KBM-7 (cell line): Measurements from ENCODE around the gene FIZ1.

Experiments used
- DNase-seq: peaks from one replicate; pipeline ENCODE4 v3.0.0-alpha.2; 2015
- in situ Hi-C: fragments of 300-500 bp; cut with MboI; formaldehyde crosslinking; loops from 2 replicates; pipeline ENCODE4 v1.14.3; 2020; ENCODE audit warnings: low sequenced_read_pairs, low pct_unique_long_range_greater_than_20kb, mixed read lengths

FIZ1 gene

GRCh38 chr19:55637534-55637933 is 38.2 kb upstream of the FIZ1 start:
- no peak for DNase-seq
- in situ Hi-C loops = no loop called here

- in situ Hi-C loops = no loop called here
- DNase-seq = no peak
Measured at GRCh38 chr19:55636723-55637122, 37.4 kb upstream of the FIZ1 start.

- in situ Hi-C loops = no loop called here
- DNase-seq = no peak
Measured at GRCh38 chr19:55635856-55636440, 36.6 kb upstream of the FIZ1 start.

DNA sequence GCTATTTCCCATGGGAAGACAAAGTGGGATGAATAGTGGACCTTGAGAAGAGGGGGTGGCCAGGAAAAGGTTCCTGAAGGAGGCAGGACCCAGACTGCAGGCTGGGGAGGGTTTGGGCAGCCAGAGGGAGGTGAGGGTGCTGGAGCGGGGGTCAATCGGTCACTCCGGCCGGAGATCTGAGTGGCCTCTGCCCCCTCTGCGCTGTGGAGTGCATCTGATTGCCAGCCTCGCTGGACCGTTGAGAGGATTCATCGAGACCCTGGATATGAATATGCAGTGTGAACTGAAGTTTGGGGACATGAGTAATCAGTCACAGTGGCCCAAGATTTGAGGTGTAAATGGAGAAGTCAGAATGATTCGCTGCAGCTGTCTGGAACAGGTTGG is 36.0 kb upstream of the FIZ1 start:
- no peak for DNase-seq
- in situ Hi-C loops = no loop called here

DNA sequence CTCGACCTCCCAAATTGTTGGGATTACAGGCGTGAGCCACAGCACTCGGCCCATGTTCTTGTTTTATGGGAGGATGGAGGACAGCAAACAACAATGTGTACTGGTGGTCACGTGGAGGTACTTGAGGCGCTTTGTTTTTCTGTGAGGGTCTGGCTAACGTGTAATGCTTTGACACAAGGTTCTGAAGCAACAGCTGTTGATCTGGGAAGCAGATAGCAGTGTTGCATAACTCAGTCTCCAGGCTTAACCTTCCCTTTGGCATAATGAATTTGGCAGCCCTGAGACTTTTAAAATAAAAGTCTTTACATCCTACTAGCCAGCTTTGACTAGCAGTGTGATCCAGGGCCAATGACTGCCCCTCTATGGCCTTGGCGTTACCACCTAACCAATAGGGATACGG is 34.5 kb upstream of the FIZ1 start:
- DNase-seq = no peak
- in situ Hi-C loops = no loop called here

GRCh38 chr19:55632463-55632834 is 33.1 kb upstream of the FIZ1 start:
- in situ Hi-C loops = no loop called here
- peak; percentile 93 for DNase-seq

GRCh38 chr19:55626350-55626749 is 27.0 kb upstream of the FIZ1 start:
- in situ Hi-C loops = no loop called here
- no peak for DNase-seq

DNA sequence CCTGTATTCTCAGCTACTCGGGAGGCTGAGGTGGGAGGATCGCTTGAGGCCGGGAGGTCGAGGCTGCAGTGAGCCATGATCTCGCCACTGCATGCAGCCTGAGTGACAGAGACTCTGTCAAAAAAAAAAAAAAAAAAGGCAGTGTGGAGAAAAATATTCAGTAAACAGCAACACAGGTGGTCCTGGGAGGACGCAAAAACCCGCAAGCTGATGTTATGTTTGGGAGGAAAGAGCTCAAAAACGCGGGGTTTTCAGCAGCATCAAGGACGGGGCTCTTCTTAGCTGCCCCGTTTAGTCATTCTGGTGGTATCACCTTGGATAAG is 25.6 kb upstream of the FIZ1 start:
- in situ Hi-C loops = no loop called here
- DNase-seq = no peak

- peak; percentile 78 for DNase-seq
- in situ Hi-C loops = no loop called here
Measured at GRCh38 chr19:55624109-55625003, 25.0 kb upstream of the FIZ1 start, which contains the start of gene ZNF784. Gene ZNF784 (minus strand): TSS chr19:55624566. CDS start chr19:55624561, 5 bp downstream.

- in situ Hi-C loops = no loop called here
- DNase-seq = no peak
Measured at GRCh38 chr19:55623561-55623960, 24.2 kb upstream of the FIZ1 start.

- in situ Hi-C loops = no loop called here
- no peak for DNase-seq
Measured at GRCh38 chr19:55623130-55623529, 23.8 kb upstream of the FIZ1 start.

DNA sequence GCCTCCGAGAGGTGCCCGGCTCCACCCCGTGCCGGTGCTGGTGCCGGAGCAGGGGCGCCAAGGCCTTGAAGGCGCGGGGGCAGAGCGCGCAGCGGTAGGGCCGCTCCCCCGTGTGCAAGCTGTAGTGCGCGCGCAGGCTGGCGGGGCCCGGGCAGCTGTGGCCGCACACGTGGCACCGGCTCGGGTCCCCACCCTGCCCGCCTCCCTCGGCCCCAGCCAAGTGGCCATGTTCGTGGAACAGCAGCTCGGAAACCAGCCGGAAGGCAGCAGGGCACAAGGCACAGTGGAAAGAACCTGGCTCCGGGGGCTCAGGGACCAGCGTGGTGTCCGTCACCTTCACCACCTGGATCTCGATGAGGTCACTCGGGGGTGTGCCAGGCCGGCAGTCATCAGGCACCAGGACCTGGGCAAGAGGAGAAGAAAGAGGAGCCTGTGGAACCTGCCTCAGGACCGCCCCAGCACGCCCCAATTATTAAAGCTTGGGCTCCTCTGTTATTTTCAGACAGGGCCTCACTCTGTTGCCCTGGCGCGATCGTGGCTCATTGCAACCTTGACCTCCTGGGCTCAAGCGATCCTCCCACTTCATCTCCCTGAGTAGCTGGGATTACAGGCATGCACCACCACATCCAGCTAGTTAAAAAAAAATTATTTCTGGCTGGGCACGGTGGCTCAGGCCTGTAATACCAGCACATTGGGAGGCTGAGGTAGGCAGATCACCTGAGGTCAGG is 23.1 kb upstream of the FIZ1 start:
- DNase-seq = no peak
- in situ Hi-C loops = no loop called here

DNA sequence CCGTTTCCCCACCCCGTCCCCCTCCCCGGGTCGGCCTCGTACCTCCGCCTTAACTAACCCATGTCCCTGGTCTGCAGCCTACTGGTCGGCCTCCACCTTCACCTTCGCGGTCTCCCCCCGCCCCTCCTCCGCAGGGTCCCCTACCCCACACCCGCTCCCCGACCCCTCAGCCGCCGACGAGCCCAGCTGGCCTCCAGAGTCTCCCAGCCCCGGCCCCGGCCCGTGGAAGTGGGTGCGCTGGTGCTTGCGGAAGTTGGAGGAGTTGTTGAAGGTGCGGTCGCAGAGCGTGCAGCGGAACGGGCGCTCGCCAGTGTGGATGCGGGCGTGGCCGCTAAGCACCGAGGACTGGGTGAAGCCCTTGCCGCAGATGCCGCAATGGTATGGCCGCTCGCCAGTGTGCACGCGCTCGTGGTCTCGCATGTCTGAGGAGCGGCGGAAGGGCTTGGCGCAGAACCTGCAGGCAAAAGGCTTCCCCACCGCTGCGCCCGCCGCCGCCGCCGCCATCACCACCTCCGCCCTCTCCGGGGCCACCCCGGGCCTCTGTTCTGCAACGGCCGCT is 22.4 kb upstream of the FIZ1 start:
- in situ Hi-C loops = no loop called here
- DNase-seq = no peak

DNA sequence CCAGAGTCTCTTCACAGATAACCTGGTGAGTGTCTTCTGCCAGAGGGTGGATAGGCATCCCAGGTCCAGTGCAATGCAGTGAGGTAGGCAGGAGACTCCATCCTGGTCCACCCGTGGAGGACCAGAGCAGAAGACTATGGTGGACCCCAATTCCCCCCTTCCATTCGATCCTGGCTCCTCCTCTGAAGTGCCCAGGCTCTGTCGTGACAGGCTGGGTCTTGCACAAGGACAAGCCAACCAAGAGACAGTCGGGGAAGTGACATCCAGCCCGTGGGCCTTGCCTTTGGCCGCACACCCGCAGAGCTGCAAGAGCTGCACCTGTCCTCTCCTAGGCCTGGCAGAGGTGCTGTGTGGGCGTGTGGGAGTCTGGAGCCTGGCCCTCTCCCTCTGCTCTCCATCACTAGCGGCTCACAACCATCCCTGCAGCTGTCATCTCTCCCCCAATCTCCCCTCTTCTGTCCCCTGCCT is 21.9 kb upstream of the FIZ1 start:
- in situ Hi-C loops = no loop called here
- DNase-seq = no peak

DNA sequence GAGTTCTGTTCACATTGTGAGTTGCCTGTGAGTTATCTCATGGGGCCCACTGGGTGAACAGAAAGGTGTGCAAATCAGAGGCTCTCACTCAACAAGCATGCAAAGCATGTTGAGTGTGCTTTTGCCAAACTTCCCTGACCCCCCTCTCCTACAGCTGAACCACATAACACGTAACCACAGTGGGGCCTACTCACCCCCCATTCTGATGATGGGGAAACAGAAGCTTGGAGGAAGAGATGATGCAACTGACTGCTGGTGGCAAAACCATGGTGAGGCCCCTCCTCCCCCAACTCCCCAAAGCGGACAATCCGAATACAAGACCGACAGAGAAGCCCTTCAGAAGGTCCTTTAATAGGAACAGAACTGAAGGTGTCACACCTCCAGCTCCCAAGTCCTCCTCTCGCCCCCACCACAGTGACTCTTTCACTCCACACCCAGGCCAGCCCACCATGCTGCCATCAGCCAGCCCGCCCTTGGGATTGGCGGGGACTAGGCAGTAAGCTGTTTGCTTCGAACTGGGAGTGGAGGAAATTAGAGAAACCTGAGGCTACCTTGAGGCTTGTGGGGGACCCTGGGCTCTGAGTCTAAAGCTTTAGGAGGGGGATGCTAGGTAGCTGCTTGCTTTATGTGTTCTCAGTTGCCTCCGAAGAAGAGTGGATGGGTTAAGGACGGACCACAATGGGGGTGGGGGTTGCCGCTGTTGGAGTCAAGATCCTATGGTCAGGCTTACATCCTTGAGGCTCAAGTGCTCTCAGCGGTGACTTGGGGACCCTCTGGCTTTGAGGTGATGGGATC is 21.3 kb upstream of the FIZ1 start:
- DNase-seq = no peak
- in situ Hi-C loops = no loop called here

- in situ Hi-C loops = no loop called here
- DNase-seq = no peak
Measured at GRCh38 chr19:55619286-55619685, 20.0 kb upstream of the FIZ1 start.

DNA sequence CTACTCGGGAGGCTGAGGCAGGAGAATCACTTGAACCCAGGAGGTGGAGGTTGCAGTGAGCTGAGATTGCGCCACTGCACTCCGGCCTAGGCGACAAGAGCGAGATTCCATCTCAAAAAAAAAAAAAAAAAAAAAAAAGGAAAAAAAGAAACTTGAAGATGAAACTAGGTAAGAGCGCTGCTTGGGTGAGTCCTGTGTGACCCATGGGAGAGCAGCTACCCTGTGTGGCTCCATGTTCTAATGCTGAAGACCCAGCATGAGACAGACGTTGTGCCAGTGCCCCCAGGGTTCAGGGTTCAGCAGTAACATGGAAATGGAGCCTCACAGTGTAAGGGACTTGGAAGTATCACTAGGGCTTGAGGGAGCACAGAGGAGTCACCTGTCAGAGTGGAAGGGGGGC is 19.1 kb upstream of the FIZ1 start:
- in situ Hi-C loops = no loop called here
- no peak for DNase-seq

- DNase-seq = no peak
- in situ Hi-C loops = no loop called here
Measured at GRCh38 chr19:55617426-55617825, 18.1 kb upstream of the FIZ1 start.

- in situ Hi-C loops = no loop called here
- DNase-seq = no peak
Measured at GRCh38 chr19:55616395-55616875, 17.1 kb upstream of the FIZ1 start.
